ENCODE data around the gene CFAP46. TPM values are rescaled to one million over a fixed set of nuclear protein-coding genes. Genes with fewer than 3 reads are reported as not detected.

The CFAP46 gene
- total RNA-seq (not detected), total RNA-seq (0 reads per million in 2 donors)

GRCh38 chr10:132942101-132943057 lies at the start of gene CFAP46:
CFAP46 (minus strand) TSS chr10:132942570; CDS start chr10:132942484, 86 bp downstream.
- H3K27me3 Mint-ChIP-seq = peaks cover 68% of the 10 kb centered on the region
- no peak within 1 kb of the TSS for H3K27ac Mint-ChIP-seq
- H3K4me3 Mint-ChIP-seq = peak within 1 kb of the TSS; percentile 86
- no peak for DNase-seq
- ATAC-seq = no peak
- peaks cover 5% of the 10 kb centered on the region for H3K4me1 Mint-ChIP-seq
- H3K9me3 ChIP-seq (ENCODE audit: control insufficient read depth, low read length, poor library complexity, severe bottlenecking) = no peaks in the 10 kb centered on the region
- H3K36me3 Mint-ChIP-seq (ENCODE audit: low read depth) = peaks cover 3% of the 10 kb centered on the region

- DNase-seq (no peak), ATAC-seq (no peak)
- H3K36me3 Mint-ChIP-seq (ENCODE audit: low read depth) = no peaks in the 10 kb centered on the region
- no peaks in the 10 kb centered on the region for H3K4me1 Mint-ChIP-seq
- peaks cover 4% of the 10 kb centered on the region for H3K27me3 Mint-ChIP-seq
- no peak overlapping the region for H3K4me3 Mint-ChIP-seq
- H3K9me3 ChIP-seq (ENCODE audit: control insufficient read depth, low read length, poor library complexity, severe bottlenecking) = no peaks in the 10 kb centered on the region
- no peak overlapping the region for H3K27ac Mint-ChIP-seq
Measured at GRCh38 chr10:132991706-132992432, 49.5 kb upstream of the CFAP46 start.

GRCh38 chr10:132990684-132991545 lies 48.5 kb upstream of the CFAP46 start:
- no peak overlapping the region for H3K27ac Mint-ChIP-seq
- ATAC-seq (no peak), DNase-seq (no peak)
- no peaks in the 10 kb centered on the region for H3K27me3 Mint-ChIP-seq
- H3K4me3 Mint-ChIP-seq = no peak overlapping the region
- no peaks in the 10 kb centered on the region for H3K4me1 Mint-ChIP-seq
- no peaks in the 10 kb centered on the region for H3K36me3 Mint-ChIP-seq (ENCODE audit: low read depth)
- no peaks in the 10 kb centered on the region for H3K9me3 ChIP-seq (ENCODE audit: control insufficient read depth, low read length, poor library complexity, severe bottlenecking)

- DNase-seq (no peak), ATAC-seq (no peak)
- Mint-ChIP-seq H3K4me1 (no peaks in the 10 kb centered on the region), H3K27ac (no peak overlapping the region), H3K36me3 (ENCODE audit: low read depth) (no peaks in the 10 kb centered on the region), H3K4me3 (no peak overlapping the region), H3K27me3 (peaks cover 6% of the 10 kb centered on the region)
- H3K9me3 ChIP-seq (ENCODE audit: control insufficient read depth, low read length, poor library complexity, severe bottlenecking) = no peaks in the 10 kb centered on the region
Measured at GRCh38 chr10:132989476-132990415, 47.4 kb upstream of the CFAP46 start.

- no peak overlapping the region for H3K27ac Mint-ChIP-seq
- peaks cover 9% of the 10 kb centered on the region for H3K27me3 Mint-ChIP-seq
- no peaks in the 10 kb centered on the region for H3K9me3 ChIP-seq (ENCODE audit: control insufficient read depth, low read length, poor library complexity, severe bottlenecking)
- H3K4me3 Mint-ChIP-seq = no peak overlapping the region
- no peak for DNase-seq
- ATAC-seq = no peak
- no peaks in the 10 kb centered on the region for H3K4me1 Mint-ChIP-seq
- H3K36me3 Mint-ChIP-seq (ENCODE audit: low read depth) = no peaks in the 10 kb centered on the region
Measured at GRCh38 chr10:132988988-132989387, 46.6 kb upstream of the CFAP46 start.

GRCh38 chr10:132987671-132988571 lies 45.6 kb upstream of the CFAP46 start:
- ATAC-seq (no peak), DNase-seq (no peak)
- Mint-ChIP-seq H3K36me3 (ENCODE audit: low read depth) (no peaks in the 10 kb centered on the region), H3K27me3 (peaks cover 9% of the 10 kb centered on the region), H3K4me1 (no peaks in the 10 kb centered on the region), H3K4me3 (no peak overlapping the region), H3K27ac (no peak overlapping the region)
- H3K9me3 ChIP-seq (ENCODE audit: control insufficient read depth, low read length, poor library complexity, severe bottlenecking) = no peaks in the 10 kb centered on the region

- ATAC-seq = no peak
Measured at GRCh38 chr10:132986978-132987377, 44.6 kb upstream of the CFAP46 start.

GRCh38 chr10:132986576-132986975 lies 44.2 kb upstream of the CFAP46 start:
- no peak overlapping the region for H3K27ac Mint-ChIP-seq
- no peaks in the 10 kb centered on the region for H3K36me3 Mint-ChIP-seq (ENCODE audit: low read depth)
- H3K4me3 Mint-ChIP-seq = no peak overlapping the region
- H3K9me3 ChIP-seq (ENCODE audit: control insufficient read depth, low read length, poor library complexity, severe bottlenecking) = no peaks in the 10 kb centered on the region
- H3K4me1 Mint-ChIP-seq = no peaks in the 10 kb centered on the region
- peaks cover 9% of the 10 kb centered on the region for H3K27me3 Mint-ChIP-seq
- ATAC-seq (no peak), DNase-seq (no peak)

More at GRCh38 chr10:132986978-132987377, 44.6 kb upstream of the CFAP46 start:
- Mint-ChIP-seq H3K4me1 (no peaks in the 10 kb centered on the region), H3K36me3 (ENCODE audit: low read depth) (no peaks in the 10 kb centered on the region), H3K4me3 (no peak overlapping the region), H3K27ac (no peak overlapping the region), H3K27me3 (peaks cover 9% of the 10 kb centered on the region)
- no peak for DNase-seq
- H3K9me3 ChIP-seq (ENCODE audit: control insufficient read depth, low read length, poor library complexity, severe bottlenecking) = no peaks in the 10 kb centered on the region

- DNase-seq (no peak), ATAC-seq (no peak)
- H3K27ac Mint-ChIP-seq = no peak overlapping the region
- H3K4me3 Mint-ChIP-seq = no peak overlapping the region
- H3K27me3 Mint-ChIP-seq = peaks cover 9% of the 10 kb centered on the region
- no peaks in the 10 kb centered on the region for H3K36me3 Mint-ChIP-seq (ENCODE audit: low read depth)
- no peaks in the 10 kb centered on the region for H3K9me3 ChIP-seq (ENCODE audit: control insufficient read depth, low read length, poor library complexity, severe bottlenecking)
- no peaks in the 10 kb centered on the region for H3K4me1 Mint-ChIP-seq
Measured at GRCh38 chr10:132986076-132986475, 43.7 kb upstream of the CFAP46 start.

- Mint-ChIP-seq H3K4me3 (no peak overlapping the region), H3K4me1 (no peaks in the 10 kb centered on the region), H3K36me3 (ENCODE audit: low read depth) (no peaks in the 10 kb centered on the region), H3K27ac (no peak overlapping the region), H3K27me3 (peaks cover 9% of the 10 kb centered on the region)
- DNase-seq (no peak), ATAC-seq (no peak)
- no peaks in the 10 kb centered on the region for H3K9me3 ChIP-seq (ENCODE audit: control insufficient read depth, low read length, poor library complexity, severe bottlenecking)
Measured at GRCh38 chr10:132985546-132985900, 43.2 kb upstream of the CFAP46 start.

GRCh38 chr10:132984801-132985545 lies 42.6 kb upstream of the CFAP46 start:
- DNase-seq = no peak
- Mint-ChIP-seq H3K4me1 (no peaks in the 10 kb centered on the region), H3K27ac (no peak overlapping the region), H3K36me3 (ENCODE audit: low read depth) (no peaks in the 10 kb centered on the region), H3K4me3 (no peak overlapping the region), H3K27me3 (peaks cover 9% of the 10 kb centered on the region)
- no peaks in the 10 kb centered on the region for H3K9me3 ChIP-seq (ENCODE audit: control insufficient read depth, low read length, poor library complexity, severe bottlenecking)
- no peak for ATAC-seq

Data from T-helper 17 cell (primary cell).